Kidney (tissue), 14 donors: ENCODE results near the gene SNRNP35. TPM values are rescaled to one million over a fixed set of nuclear protein-coding genes. Genes with fewer than 3 reads are reported as not detected.

Experiments used
- DNase-seq, 5 donors: peaks; one replicate each; pipeline ENCODE4 v3.0.0-alpha.2; 2013 to 2020
- FAIRE-seq: peaks from 2 replicates; lab custom pipeline; 2012; peaks lifted over from hg19 to GRCh38; lab: Jason Lieb, UNC
- H3K27ac ChIP-seq, 2 donors: one replicate each; pipeline ENCODE4 v1.7.0; 2013; ENCODE audit warnings: low read depth in 2 of 2, low read length in 2 of 2, inconsistent platforms in 1 of 2
- H3K27me3 ChIP-seq: one replicate; pipeline ENCODE4 v1.7.1; 2013; ENCODE audit warnings: low read length, inconsistent platforms; ENCODE audit not compliant: control insufficient read depth, insufficient read depth
- H3K36me3 ChIP-seq, 3 donors: one replicate each; pipeline versions ENCODE4 v1.7.0 to v1.7.1; 2013; ENCODE audit warnings: low read length in 3 of 3, control low read depth in 1 of 3, inconsistent platforms in 1 of 3; ENCODE audit not compliant: insufficient read depth in 3 of 3, control insufficient read depth in 2 of 3
- H3K4me1 ChIP-seq, 3 donors: one replicate each; pipeline versions ENCODE4 v1.7.0 to v1.7.1; 2013; ENCODE audit warnings: low read length in 3 of 3, inconsistent platforms in 1 of 3, low read depth in 1 of 3; ENCODE audit not compliant: control insufficient read depth in 2 of 3, insufficient read depth in 2 of 3
- H3K4me3 ChIP-seq, 3 donors: one replicate each; pipeline versions ENCODE4 v1.7.0 to v1.8.1; 2013; ENCODE audit warnings: low read length in 3 of 3, control low read depth in 1 of 3, inconsistent platforms in 1 of 3
- H3K9ac ChIP-seq, 3 donors: one replicate each; pipeline versions ENCODE4 v1.7.0 to v1.7.1; 2013; ENCODE audit warnings: low read length in 3 of 3, control low read depth in 1 of 3, inconsistent platforms in 1 of 3
- H3K9me3 ChIP-seq, 3 donors: one replicate each; pipeline versions ENCODE4 v1.7.0 to v1.7.1; 2013; ENCODE audit warnings: low read length in 3 of 3, control low read depth in 1 of 3, inconsistent platforms in 1 of 3; ENCODE audit not compliant: control insufficient read depth in 2 of 3, insufficient read depth in 1 of 3
- CTCF ChIP-seq: IDR thresholded peaks from 3 replicates; pipeline ENCODE4 v1.5.1; 2012; ENCODE audit warnings: mild to moderate bottlenecking, moderate library complexity, borderline replicate concordance; ENCODE audit not compliant: insufficient read depth; ENCODE audit errors: extremely low read depth
- intact Hi-C: fragments of 100-400 bp; cut with DNase I; formaldehyde crosslinking; loops from one replicate; pipeline ENCODE4 v1.11.1; 2022
- polyA plus RNA-seq: library from polyadenylated mRNA; stranded (reverse); fragments of 350-450 nt; fragmentation: Illumina TruSeq; extraction: RNeasy Lipid Tissue Mini Kit (QIAGEN cat#74804); gene quantifications from one replicate; pipeline ENCODE4 v1.2.3, GENCODE V29; 2014; ENCODE audit warnings: low read depth, low replicate concordance; ENCODE audit not compliant: insufficient read depth
- total RNA-seq: library from RNA; stranded (reverse); fragmentation: NEBNext Ultra II Directional; extraction: Animal tissue kit (Norgen Biotek cat#: 25700); gene quantifications from one replicate; pipeline ENCODE4 v1.2.1, GENCODE V29; 2021
- donor health status: control.
- donor health status: control.
- donor health status: control.
- donor health status: control.
- donor health status: control.
- donor health status: DM: yes; HTN: yes; CAD: no.
- donor health status: Normal renal cell carcinoma (clear cell type).

SNRNP35 gene
- total and polyA plus RNA-seq, 2 donors from 2014 or later = 23.6 to 51.2 TPM

- Histone ChIP-seq H3K9me3 (no peaks in the 10 kb centered on the region), H3K4me1 (no peaks in the 10 kb centered on the region), H3K4me3 (no peak overlapping the region), H3K27me3 (no peaks in the 10 kb centered on the region), H3K27ac (no peak overlapping the region), H3K36me3 (peaks cover 7 to 25% (median 16%) of the 10 kb centered on the region in 3 donors), H3K9ac (no peak overlapping the region)
- DNase-seq (no peak), FAIRE-seq (no peak)
- TF ChIP-seq CTCF = no peak
- intact Hi-C loops = no loop called here
Observed at GRCh38 chr12:123468786-123469185, 10.8 kb downstream of the SNRNP35 start.

- no peak overlapping the region for H3K4me3 ChIP-seq
- intact Hi-C loops = no loop called here
- no peak for TF ChIP-seq CTCF
- no peak overlapping the region for H3K27ac ChIP-seq
- peaks cover 7 to 25% (median 16%) of the 10 kb centered on the region in 3 donors for H3K36me3 ChIP-seq
- no peaks in the 10 kb centered on the region for H3K27me3 ChIP-seq
- DNase-seq = no peak
- peaks cover 0 to 11% (median 6%) of the 10 kb centered on the region in 3 donors for H3K4me1 ChIP-seq
- FAIRE-seq = no peak
- H3K9me3 ChIP-seq = no peaks in the 10 kb centered on the region
- H3K9ac ChIP-seq = no peak overlapping the region
Observed at GRCh38 chr12:123469978-123470377, 12.0 kb downstream of the SNRNP35 start.

- no peak for TF ChIP-seq CTCF
- Histone ChIP-seq H3K36me3 (peaks cover 7 to 17% (median 10%) of the 10 kb centered on the region in 3 donors), H3K27ac (no peak overlapping the region), H3K4me1 (peaks cover 0 to 18% (median 7%) of the 10 kb centered on the region in 3 donors), H3K9ac (no peak overlapping the region), H3K9me3 (no peaks in the 10 kb centered on the region), H3K27me3 (no peaks in the 10 kb centered on the region), H3K4me3 (no peak overlapping the region)
- DNase-seq (no peak), FAIRE-seq (no peak)
- intact Hi-C loops = no loop called here
Observed at GRCh38 chr12:123471374-123472068, 13.6 kb downstream of the SNRNP35 start.
